Measurements from ENCODE around the gene SLC9A9. TPM values are rescaled to one million over a fixed set of nuclear protein-coding genes. Genes with fewer than 3 reads are reported as not detected.

Gene SLC9A9
- total and polyA plus RNA-seq, 2 of the 8 experiments (the other 6 are each of a cell fraction or from before 2014, with no cell fraction given), result 0.48 to 1.1 TPM

DNA sequence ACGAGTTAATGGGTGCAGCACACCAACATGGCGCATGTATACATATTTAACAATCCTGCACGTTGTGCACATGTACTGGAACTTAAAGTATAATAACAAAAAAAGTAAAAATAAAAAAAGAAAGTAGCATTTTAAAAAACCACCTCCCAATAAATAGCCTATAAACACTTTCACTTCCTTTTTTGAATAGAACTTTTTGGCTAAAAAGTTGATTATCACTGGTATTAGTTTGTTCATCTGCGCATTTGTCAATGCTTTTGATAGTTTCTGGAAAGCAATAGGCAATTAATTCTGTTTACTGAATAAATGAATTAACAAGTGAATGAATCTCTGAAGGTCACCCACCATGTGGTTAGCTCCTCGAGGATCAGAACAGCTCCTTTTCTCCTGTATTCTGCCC lies 179.9 kb downstream of the SLC9A9 start:
- H3K36me3 ChIP-seq (ENCODE audit: control insufficient read depth in 2 of 4, insufficient read depth in 4 of 4, low read length in 3 of 4), result no peaks in the 10 kb centered on the region
- H3K23me2 ChIP-seq (ENCODE audit: low read depth, low read length), result no peaks in the 10 kb centered on the region
- no peak overlapping the region for H2AK5ac ChIP-seq (ENCODE audit: low read depth, low read length)
- DNase-seq (ENCODE audit: low read depth in 1 of 2, low spot score in 2 of 2) (no peak), FAIRE-seq (no peak)
- no peak overlapping the region for H3K4ac ChIP-seq (replicated peaks; ENCODE audit: insufficient read length, low read depth, low read length)
- H4K5ac ChIP-seq (ENCODE audit: insufficient read length, low read depth, low read length), result no peak overlapping the region
- no peak overlapping the region for H3K56ac ChIP-seq (replicated peaks; ENCODE audit: insufficient read length, low read depth, low read length)
- no peaks in the 10 kb centered on the region; a peak in 1 of 7 replicates for H3K4me1 ChIP-seq (replicated peaks in 1 of 4; ENCODE audit: control insufficient read depth in 3 of 4, insufficient read depth in 4 of 4, low read length in 3 of 4)
- H3K9ac ChIP-seq (replicated peaks in 1 of 4; ENCODE audit: extremely low read depth in 1 of 4, low read depth in 3 of 4, low read length in 3 of 4), result no peak overlapping the region
- H2BK120ac ChIP-seq (replicated peaks; ENCODE audit: low read depth, low read length), result no peak overlapping the region
- H2AFZ ChIP-seq (ENCODE audit: low read length), result no peak overlapping the region
- no peak for TF ChIP-seq HDAC6 (IDR thresholded peaks at IDR 0.05; ENCODE audit: low read depth, low read length)
- TF ChIP-seq, protein P1, sequence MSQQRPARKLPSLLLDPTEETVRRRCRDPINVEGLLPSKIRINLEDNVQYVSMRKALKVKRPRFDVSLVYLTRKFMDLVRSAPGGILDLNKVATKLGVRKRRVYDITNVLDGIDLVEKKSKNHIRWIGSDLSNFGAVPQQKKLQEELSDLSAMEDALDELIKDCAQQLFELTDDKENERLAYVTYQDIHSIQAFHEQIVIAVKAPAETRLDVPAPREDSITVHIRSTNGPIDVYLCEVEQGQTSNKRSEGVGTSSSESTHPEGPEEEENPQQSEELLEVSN (IDR thresholded peaks at IDR 0.05), result no peak
- no peak for TF ChIP-seq RAD21 (IDR thresholded peaks at IDR 0.05 in 1 of 2, conservative IDR thresholded peaks at IDR 0.05 in 1 of 2; ENCODE audit: low read depth in 2 of 2, low read length in 2 of 2)
- TF ChIP-seq SUZ12 (IDR thresholded peaks at IDR 0.05; ENCODE audit: low read length), result no peak
- H3K79me1 ChIP-seq (ENCODE audit: low read depth, low read length), result no peaks in the 10 kb centered on the region
- H3K27me3 ChIP-seq (replicated peaks in 1 of 4; ENCODE audit: control insufficient read depth in 3 of 4, extremely low read depth in 1 of 4, insufficient read depth in 3 of 4, low read length in 3 of 4), result no peaks in the 10 kb centered on the region
- no peak overlapping the region for H2BK5ac ChIP-seq (ENCODE audit: low read depth, low read length)
- H3K18ac ChIP-seq (ENCODE audit: extremely low read depth, low read length), result no peak overlapping the region
- CTCF ChIA-PET (ENCODE audit: partially characterized antibody), result interaction anchor here (1.0 to 1.4 kb wide), 2 partner anchors 12 to 235 kb away, joined by 3 to 4 read pairs; no protein-coding TSS in a partner anchor
- POLR2A ChIA-PET (ENCODE audit: partially characterized antibody), result no interaction called here
- H3K23ac ChIP-seq (ENCODE audit: insufficient read length), result no peak overlapping the region
- H3K27ac ChIP-seq (ENCODE audit: low read depth, low read length), result no peak overlapping the region
- no peaks in the 10 kb centered on the region for H4K20me1 ChIP-seq (replicated peaks in 1 of 2; ENCODE audit: control insufficient read depth in 1 of 2, insufficient read depth in 2 of 2, low read length in 2 of 2)
- no peak overlapping the region for H2BK12ac ChIP-seq (ENCODE audit: low read depth, low read length)
- H3K9me3 ChIP-seq (ENCODE audit: insufficient read depth in 2 of 2, low read depth in 1 of 2, low read length in 1 of 2), result no peaks in the 10 kb centered on the region
- no peak overlapping the region for H3K4me3 ChIP-seq (ENCODE audit: extremely low read depth in 1 of 4, insufficient read depth in 2 of 4, low read depth in 3 of 4, low read length in 4 of 4)
- H3K79me2 ChIP-seq (ENCODE audit: control insufficient read depth in 1 of 2, insufficient read depth in 2 of 2, low read length in 2 of 2), result no peaks in the 10 kb centered on the region
- no peak overlapping the region for H2BK20ac ChIP-seq (ENCODE audit: low read length)
- H3K4me2 ChIP-seq (ENCODE audit: insufficient read depth in 1 of 2, low read depth in 2 of 2, low read length in 2 of 2), result no peak overlapping the region
- no peak overlapping the region for H2BK15ac ChIP-seq (ENCODE audit: low read length)
- no peak overlapping the region for H4K91ac ChIP-seq (replicated peaks; ENCODE audit: insufficient read length, low read length)
- H4K8ac ChIP-seq (ENCODE audit: extremely low read depth, insufficient read depth, low read length), result no peak overlapping the region
- 95% methylated on average over 5 of the region's 5 CpGs; no CpG with 5 or more reads in 1 of the 2 experiments for WGBS, 2 experiments (ENCODE audit: extremely low coverage in 1 of 2, insufficient coverage in 1 of 2, insufficient read length in 1 of 2, insufficient replicate concordance in 2 of 2, low coverage in 1 of 2, low lambda C conversion rate in 2 of 2, missing lambda C conversion rate in 1 of 2)
- H3K14ac ChIP-seq (ENCODE audit: insufficient read length), result no peak overlapping the region
